Breast epithelium (tissue), 3 donors: Measurements from ENCODE around the gene MVB12B.

ENCODE experiments used
- CTCF ChIP-seq, 3 donors: fragments of 450-650 bp; IDR thresholded peaks; one replicate each; pipeline ENCODE4 v1.5.1; 2016 to 2017; ENCODE audit warnings: antibody characterized with exemption in 3 of 3, mild to moderate bottlenecking in 3 of 3, moderate library complexity in 3 of 3
- POLR2A ChIP-seq: fragments of 450-650 bp; IDR thresholded peaks from one replicate; pipeline ENCODE4 v1.6.1; 2016; ENCODE audit warnings: antibody characterized with exemption, mild to moderate bottlenecking, moderate library complexity
- POLR2AphosphoS5 ChIP-seq, 3 donors: sonication (generic); formaldehyde crosslinking; IDR thresholded peaks; one replicate each; pipeline ENCODE4 v1.6.1; 2017; ENCODE audit warnings: antibody characterized with exemption in 3 of 3

GRCh38 chr9:126479515-126479914 lies 152.9 kb downstream of the MVB12B start:
- no peak for TF ChIP-seq POLR2AphosphoS5 (IDR thresholded peaks at IDR 0.05)
- no peak for TF ChIP-seq CTCF (IDR thresholded peaks at IDR 0.05)
- TF ChIP-seq POLR2A, result no peak
